GM21723 (cell line): ENCODE results near the gene PDGFC.

Experiments
- ATAC-seq: cut with Tn5 transposase; IDR thresholded peaks from one replicate; pipeline ENCODE4 v1.9.1; 2021; ENCODE audit warnings: mild to moderate bottlenecking, moderate library complexity; ENCODE audit not compliant: unreplicated experiment

The PDGFC gene

DNA sequence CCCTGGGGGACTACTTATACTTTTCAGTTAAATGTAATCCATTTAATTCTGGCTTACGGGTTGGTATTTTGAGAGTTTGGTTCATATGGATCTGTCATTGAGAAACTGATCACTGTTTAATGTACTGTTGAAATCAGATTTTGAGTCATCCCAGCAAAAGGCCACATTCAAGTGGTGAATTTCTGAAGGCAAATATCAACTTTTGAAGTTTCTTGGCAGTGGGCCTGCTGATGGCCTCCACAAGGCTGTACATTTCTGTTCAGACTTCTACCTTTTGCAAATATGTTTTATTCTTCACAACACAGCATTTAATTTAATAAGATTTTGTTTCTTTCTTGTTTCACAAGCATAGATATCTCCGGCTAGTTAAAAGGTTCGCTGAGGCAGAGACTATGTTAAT lies 138.7 kb downstream of the PDGFC start:
- ATAC-seq: no peak

DNA sequence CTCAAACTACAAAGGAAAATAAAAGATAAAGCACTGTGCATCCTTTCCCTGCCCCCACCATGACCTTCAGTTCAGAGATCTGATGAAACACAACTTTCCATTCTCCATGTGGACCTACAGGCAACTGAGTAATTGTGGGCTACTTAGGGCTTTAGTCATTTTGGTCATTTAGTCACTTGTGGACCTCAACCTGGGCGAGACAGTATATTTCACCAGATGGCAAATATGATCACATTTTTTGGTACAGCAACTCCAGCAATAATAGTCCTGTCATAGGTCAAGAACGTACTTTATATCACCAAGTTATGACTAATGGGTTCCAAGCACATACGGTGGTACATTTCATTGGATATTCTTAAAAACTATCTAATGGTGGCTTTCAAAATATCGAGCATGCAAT lies 141.2 kb downstream of the PDGFC start:
- ATAC-seq: no peak

DNA sequence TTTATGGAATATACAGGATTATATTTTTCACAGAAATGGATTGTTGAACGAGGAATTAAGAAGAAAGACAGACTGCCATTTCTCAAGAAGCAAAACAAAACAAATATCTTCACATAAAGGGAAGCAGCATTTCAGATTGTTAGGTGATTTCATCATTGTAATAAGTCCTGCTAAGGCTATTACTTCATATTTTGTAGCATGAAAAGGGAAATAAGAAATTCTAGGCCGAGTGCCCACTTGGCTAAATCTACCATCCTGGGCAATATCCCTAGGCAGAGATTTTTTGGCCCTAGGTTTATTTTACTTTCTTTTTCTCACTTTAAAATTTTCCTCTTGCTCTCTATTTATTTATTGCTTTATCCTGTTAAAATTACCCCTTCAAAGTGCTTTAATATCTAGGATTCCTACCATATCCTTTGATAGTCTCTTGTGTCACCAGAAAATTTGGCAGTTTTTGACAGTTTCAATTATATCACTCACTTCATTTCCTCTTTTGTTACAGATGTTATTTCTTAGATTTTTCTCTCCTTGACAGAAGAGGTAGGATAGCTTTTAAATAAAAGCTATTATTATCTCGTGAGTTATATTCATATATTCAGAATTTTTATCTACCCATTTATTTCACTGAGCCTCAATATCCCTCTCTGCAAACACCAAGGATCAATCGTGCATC lies 142.3 kb downstream of the PDGFC start:
- ATAC-seq: no peak

DNA sequence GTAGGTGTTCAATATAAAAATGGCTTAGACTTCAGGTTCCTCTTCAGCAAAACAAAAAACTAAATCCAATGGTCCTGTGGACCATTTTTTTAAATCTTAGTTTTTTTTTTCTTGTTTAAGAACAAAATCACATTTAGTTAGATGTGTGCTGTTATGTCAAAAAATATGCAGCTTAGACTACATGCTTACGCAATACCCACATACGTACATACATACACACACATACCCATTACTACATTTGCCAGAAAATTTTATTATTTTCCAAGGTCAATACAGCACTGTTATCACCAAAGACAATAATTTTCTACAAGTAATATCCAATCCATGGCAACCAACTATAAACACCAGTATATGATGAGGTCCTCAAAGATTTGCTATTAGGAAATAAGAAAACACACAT lies 144.1 kb downstream of the PDGFC start:
- ATAC-seq: no peak

DNA sequence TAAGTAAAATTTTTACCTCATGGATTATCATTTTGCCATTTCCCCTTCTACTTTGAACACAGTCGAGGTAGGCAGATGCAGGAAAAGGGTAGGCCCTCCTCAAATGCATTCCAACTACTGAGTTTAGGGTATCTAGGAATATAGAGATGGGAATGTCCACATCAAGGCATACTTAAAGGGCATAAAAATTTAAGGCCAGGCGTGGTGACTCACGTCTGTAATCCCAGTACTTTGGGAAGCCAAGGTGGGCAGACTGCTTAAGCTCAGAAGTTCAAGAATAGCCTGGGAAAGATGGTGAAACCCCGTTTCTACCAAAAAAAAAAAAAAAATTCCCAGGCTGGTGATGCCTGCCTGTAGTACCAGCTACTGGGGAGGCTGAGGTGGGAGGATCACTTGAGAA lies 146.5 kb downstream of the PDGFC start:
- ATAC-seq: no peak

DNA sequence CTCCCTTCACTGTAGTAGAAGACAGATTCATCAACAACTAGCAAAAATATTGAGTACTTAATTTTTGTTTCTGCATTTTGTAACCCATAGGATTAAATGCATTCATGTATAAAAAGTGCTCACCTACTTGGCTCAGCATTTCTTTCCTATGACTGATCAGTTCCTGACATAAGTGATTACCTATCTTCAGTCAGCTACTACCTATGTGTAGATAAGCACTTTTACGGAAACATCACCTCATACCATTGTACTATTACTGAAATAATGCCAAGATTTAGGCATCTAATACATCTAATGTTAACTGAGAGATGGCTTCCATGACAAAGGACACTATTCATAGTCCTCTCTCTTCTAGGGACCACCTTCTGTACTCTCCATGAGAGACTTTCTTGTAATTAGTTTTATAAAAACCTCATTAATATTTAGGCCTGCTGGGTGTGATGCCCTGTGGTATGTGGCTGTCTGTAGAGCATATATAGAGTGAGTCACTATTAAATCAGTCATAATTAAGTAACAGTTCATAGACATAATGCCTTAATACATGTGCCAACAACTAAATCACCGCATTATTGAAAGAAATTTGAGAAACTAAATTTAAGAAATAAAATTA lies 147.0 kb downstream of the PDGFC start:
- ATAC-seq: no peak

DNA sequence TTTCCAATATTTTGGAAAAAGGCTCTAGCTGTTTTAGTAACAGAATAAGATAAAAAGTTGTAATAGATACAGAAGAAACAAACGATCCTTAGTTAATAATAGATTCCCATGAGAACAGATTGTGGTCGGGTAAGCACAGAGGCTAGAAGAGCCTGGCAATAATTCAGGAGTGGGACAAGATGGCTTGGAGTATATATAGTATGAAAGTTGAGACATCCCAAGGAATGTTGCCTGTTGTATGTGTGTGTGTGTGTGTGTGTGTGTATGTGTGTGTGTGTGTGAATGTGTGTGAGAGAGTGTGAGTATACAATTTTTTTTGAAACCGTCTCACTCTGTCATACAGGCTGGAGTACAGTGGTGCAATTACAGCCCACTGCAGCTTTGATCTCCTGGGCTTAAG lies 150.7 kb downstream of the PDGFC start:
- ATAC-seq: no peak

DNA sequence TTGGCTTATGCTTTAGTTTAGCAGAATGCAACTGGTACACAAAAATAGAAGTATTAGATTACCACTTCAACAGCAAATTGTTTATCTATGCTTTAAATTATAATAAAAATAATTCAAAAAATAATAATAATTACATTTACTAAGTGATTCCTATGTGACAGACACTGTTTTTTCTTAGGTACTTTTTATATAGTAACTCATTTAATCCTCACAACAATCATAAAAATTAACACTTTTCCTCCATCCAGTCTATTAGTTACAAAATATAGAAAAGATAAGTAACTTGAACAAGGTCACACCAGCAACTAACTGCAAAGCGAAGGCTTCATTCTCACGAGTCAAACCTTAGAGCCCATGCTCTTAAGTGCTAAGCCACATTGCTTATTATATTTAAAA lies 155.2 kb downstream of the PDGFC start:
- no peak for ATAC-seq

DNA sequence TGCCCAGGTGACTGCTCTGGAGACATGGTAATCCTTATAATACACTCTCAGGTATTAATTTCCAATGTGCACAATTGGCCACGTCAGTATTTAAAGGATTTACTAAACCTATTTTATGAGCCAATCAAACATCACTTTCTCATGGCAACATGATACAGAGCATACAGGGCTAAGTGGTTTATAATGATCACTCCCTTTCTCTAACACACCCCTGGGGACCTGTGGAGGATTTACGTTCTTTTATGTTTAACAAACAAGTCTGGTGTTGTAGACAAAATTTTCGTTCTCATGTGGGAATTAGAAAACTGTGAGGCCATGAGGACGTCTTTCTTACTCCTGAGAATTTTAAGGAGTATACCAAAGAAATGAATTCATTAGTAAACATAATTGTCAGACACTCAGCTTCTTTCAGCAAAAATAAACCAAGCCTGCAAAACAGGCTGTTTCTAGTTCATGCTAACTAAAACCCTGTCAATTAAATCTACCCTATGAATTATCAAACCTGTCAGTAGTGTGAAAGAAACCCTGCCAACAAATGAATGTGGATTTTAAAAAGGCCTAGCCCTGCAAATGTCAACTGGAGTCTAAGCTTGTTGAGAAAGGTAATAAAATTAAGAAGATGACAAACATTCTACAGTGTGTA lies 155.8 kb downstream of the PDGFC start:
- no peak for ATAC-seq

DNA sequence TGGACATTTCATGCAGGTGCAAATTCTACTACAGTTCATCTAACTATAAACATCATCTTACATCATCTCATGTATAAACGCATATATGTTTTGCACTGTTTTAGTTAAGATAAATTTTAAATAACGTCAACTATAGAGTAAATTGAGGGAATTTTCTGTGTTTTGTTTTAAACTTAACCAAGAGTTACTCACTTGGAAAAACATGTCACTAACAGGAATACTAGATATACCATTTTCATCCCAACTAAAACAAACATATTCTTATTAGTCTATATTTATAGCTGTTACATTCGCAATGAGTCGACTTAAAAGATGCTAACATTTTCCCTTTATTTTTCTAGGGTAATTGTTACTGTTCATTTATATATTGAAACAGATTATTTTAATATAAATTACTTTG lies 159.6 kb downstream of the PDGFC start:
- no peak for ATAC-seq

DNA sequence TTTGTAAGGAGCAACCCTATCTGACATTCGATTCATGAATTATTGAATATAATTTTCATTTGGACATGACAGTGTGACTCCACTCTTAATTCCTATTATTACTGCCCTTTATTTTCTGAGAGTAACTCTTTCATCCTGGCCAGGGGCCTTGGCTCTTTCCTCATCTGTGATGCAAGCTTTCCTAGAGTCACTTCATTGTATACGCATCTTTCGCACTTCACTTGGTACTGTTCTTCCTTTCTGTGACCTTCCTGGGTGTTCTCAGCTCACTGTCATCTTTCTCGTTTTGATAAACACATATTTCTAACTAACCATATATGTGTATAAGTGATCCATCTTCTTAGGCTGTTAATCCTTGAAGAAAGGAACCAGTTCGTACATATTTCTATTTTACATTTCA lies 160.3 kb downstream of the PDGFC start:
- ATAC-seq: no peak

DNA sequence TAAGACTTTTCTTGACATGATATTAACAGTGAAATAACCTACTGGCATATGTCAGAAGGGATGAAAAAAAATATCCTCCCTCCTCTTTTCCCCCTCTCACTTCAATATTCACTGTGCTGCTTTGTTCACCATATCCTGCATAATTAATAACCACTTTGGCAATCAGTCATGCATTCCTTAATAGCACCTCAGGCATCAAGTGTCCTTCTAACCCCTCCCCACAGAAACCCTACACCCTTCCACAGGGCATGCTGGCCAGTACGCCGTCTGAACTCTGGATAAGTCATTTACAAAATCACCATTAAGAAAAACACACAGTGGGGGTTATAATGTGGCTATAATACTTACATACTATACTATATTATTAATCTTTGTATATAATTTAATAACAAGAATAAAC lies 165.9 kb downstream of the PDGFC start:
- no peak for ATAC-seq

DNA sequence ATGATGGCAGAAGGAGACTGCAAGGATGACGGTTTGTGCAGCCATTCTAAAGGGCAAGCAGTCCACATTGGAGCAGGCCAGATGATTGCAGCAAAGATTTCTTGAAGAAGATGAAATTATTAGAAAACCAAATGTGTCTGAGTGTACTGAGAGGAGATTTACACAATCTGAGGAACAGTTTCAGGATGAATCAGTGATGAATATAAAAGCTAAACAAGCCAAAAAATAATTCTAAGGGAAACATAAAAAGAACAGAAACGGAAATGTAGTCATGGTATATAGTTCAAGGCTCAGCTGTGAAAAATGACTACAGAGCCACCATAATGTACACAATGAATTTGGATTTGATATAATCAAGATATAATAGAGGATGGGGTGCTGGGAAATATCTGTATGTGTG lies 168.5 kb downstream of the PDGFC start:
- no peak for ATAC-seq

DNA sequence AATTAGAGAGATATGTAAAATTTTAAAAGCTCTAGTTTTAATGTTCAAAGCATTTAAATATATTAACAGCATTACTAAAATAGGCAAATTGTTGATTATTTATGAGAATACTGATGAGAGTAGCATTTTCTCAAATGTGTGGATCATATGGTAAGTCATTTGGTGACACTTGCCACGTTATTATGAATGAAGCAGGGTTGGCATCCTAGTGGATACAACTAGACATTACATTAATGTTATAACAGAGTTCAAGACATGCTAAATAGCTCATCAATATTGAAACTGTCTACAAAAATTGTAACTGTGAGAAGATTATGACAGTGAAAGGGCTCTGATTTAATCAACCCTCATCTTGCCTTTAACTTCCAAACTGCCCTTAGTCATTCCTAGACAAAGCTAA lies 171.1 kb downstream of the PDGFC start:
- no peak for ATAC-seq

DNA sequence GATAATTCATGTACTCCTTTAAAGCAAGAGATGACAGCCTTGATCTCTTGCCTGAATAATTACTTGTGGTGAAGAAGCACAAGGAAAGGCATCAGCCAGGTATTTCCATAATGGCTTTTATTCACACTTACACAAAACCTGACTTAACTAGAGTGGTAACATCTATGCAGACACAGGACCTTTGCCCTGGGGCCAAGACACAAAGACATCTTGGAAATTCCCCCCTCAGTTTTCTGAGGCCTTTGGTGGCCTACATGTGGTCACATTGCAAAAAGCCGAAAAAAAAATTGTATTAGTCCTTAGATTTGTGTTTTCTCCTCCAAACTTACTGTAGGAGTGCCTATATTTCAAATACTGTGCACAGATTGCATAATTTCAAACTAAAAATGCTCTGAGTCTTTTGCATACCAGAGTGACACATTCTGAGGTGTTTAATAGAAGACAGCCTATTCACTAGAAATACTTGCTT lies 172.4 kb downstream of the PDGFC start:
- ATAC-seq: no peak

DNA sequence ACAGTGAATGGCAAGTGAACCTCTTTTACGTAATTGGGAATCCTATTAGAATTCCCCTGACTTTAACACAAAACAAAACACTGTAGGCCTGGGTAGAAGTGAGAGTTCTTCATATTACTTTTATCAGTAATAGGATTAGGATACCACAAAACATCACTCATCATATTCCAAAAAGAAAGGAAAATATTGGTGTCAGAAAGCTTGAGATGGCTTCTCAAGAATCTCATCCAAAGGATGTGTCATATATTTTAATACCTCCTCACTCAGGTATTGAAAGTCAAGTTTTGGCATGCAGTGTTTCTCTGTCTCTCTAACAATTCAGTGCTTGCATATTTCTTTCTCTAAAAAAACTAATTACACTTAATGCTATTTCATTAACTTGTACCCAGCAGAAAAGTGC lies 173.2 kb downstream of the PDGFC start:
- ATAC-seq: no peak

DNA sequence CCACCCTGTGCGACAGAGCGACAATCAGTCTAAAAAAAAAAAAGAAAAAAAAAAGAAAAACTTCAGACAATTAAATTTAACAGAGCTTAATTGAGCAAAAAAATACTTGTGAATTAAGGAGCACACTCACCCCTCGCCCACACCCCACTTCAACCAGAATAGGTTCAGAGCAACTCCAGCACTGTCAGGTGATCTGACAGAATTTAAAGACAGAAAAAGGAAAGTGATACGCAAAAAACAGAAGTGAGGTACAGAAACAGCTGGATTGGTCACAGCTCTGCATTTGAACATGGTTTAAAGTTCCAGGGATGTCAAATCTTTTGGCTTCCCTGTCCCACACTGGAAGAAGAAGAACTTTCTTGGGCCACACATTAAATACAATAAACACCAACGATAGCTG lies 174.4 kb downstream of the PDGFC start:
- ATAC-seq: no peak

DNA sequence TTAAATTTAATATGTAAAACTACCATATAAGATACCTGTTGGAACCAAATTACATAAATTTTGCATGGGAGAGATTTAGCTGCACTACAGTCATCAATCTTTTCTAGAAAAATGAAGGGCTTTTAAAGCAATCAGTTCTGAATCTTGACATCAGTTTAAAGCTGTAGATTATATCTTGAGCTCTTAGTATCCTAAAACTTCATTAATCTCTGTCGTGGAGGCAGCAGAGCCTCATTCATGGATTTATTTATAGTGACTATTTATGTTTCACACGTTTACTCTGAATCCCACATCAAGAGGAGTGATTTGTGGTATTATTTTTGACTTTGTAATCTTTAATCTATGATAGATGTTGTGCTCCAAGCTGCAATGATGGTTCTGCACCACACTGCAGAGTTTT lies 175.9 kb downstream of the PDGFC start:
- no peak for ATAC-seq

DNA sequence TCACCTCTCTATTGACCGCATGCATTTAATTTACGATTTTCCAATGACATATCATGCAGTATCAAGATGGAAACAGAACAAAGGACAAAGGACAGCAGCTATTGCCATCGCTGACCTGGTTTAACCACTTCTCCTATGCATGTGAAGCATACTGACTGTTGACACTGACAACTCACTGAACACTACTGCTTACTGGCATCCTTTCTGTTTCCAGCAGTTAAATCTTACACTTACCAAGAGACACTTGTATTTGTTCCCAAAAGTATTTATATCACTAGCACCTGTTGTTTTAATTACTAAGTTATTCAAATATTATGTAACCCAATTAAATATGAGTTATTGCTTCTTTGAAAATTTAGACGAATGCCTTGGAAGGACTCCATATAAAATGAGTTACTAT lies 176.7 kb downstream of the PDGFC start:
- no peak for ATAC-seq

DNA sequence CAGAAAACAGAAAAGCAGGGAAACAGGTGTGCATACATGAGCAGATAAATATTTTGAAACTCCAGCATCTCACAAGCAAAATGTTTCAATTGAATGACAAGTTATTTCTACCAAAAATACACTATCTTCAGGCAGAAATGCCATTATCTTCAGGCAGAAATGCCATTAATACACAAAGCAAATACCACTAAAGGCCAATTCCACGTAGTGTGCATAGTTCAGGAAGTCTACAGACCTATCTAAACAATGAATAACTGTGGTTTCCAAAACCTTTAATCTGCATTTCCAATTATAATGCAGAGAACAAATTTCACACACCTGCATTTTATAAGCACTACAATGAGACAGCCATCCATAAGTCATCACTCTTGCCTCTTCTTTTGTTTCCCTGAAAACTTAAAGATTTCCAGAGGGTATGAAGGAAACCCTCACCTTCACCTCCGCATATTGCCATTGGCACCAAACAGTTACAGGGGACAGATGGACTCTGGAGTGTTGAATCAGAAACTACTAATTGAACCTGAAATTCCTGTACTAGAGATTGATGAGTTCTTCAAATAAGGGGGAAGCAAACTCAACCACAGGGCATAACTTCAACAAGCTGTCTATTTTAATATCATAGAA lies 179.0 kb downstream of the PDGFC start:
- no peak for ATAC-seq

DNA sequence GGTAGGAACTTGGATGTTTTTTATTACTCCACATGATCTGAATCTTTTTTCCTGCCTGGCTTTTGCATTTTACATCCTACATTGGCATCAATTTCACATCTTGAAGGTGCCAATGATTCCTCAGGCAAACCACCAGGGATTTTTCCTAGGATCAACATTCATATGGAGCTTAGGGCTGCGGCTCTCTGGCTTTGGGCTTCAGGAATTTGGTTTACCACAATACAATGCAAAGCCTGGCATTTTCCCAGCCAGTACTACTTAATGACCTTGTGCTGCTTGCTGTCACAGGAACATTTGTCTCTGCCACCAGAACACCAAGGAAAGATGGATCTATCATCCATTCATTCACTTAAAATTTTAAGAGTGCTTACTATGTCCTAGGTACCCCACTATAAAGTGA lies 180.7 kb downstream of the PDGFC start:
- ATAC-seq: no peak

DNA sequence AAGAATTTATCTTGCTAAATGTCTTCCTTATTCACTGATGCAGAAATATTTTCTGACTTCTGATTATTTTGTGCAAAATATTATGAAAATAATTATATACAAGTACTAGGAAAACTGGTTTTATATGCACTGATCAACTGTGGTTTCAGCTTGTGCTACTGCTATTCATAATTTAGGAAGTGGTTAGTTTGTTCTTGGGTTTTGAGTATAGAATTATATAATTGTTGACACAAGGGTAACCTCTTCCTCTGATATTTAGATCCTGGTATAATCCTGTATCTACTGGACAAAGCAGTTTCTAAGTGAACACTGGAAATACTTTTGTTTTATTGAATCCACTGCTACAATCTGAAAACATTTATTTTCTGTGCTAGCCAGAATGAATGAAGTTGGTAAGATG lies 182.8 kb downstream of the PDGFC start:
- ATAC-seq: no peak
